HCT116 (cell line): Measurements from ENCODE around the gene FBXO42. TPM values are rescaled to one million over a fixed set of nuclear protein-coding genes. Genes with fewer than 3 reads are reported as not detected.

ENCODE experiments used
- ATAC-seq: fragments of 200-7000 bp; cut with Tn5 transposase; 2 replicates; pipeline ENCODE4 v1.9.1; 2020; ENCODE audit warnings: mild to moderate bottlenecking, moderate library complexity
- BruUV-seq: library from RNA; stranded (reverse); fragments of 400-500 nt; replicated peaks from 2 replicates; lab custom pipeline; 2021; lab: Mats Ljungman, UMichigan
- CTCF ChIA-PET: fragments of 300-600 bp; sonication (Branson Sonifier 250); formaldehyde crosslinking; loops from one replicate; lab custom pipeline; 2021; ENCODE audit warnings: antibody characterized with exemption; lab: Charles Lee
- POLR2A ChIA-PET: fragments of 300-600, 350-600 bp; sonication (Branson Sonifier 250); formaldehyde crosslinking; loops from one replicate; lab custom pipeline; 2021; ENCODE audit warnings: antibody characterized with exemption; lab: Charles Lee
- RAD21 ChIA-PET, 2 experiments: fragments of 300-600 bp; sonication (Branson Sonifier 250); formaldehyde crosslinking; loops; one replicate each; lab custom pipeline; 2023; ENCODE audit warnings: low total read pairs in 2 of 2; ENCODE audit not compliant: uncharacterized antibody in 2 of 2, unreplicated experiment in 2 of 2, low non-redundant PET in 1 of 2; lab: Charles Lee
- DNase-seq: peaks from one replicate; pipeline ENCODE4 v3.0.0-alpha.2; 2010; ENCODE audit warnings: low read depth, low spot score
- H2AFZ ChIP-seq: fragments of 200-600 bp; shearing (Covaris generic), sonication (generic); 2 replicates; pipeline ENCODE4 v1.6.1; 2017; ENCODE audit warnings: low read depth, mixed run types, mixed read lengths, antibody characterized with exemption, low read length; ENCODE audit not compliant: poor library complexity, severe bottlenecking
- H3K27ac ChIP-seq: 2 replicates; pipeline ENCODE4 v1.5.1; 2012; ENCODE audit warnings: low read depth, low read length
- H3K27me3 ChIP-seq: fragments of 200-600 bp; sonication (generic); 2 replicates; pipeline ENCODE4 v1.6.1; 2016; ENCODE audit warnings: mixed run types, low read length, mixed read lengths; ENCODE audit not compliant: insufficient read depth
- H3K36me3 ChIP-seq, 2 experiments: fragments of 200-500 bp in 1 of 2; fragments of 200-600 bp in 1 of 2; sonication (Bioruptor generic) in 1 of 2; sonication (generic) in 1 of 2; 2 replicates each; pipeline versions ENCODE4 v1.5.1 to v1.6.1; 2014 to 2016; ENCODE audit warnings: low read length in 2 of 2, inconsistent platforms in 1 of 2, mixed read lengths in 1 of 2, mixed run types in 1 of 2; ENCODE audit not compliant: insufficient read depth in 2 of 2, control insufficient read depth in 1 of 2
- H3K4me1 ChIP-seq, 2 experiments: fragments of 200-600 bp in 1 of 2; sonication (generic) in 1 of 2; 2 replicates each; pipeline versions ENCODE4 v1.5.1 to v1.6.1; 2012 to 2017; ENCODE audit warnings: low read length in 2 of 2, inconsistent platforms in 1 of 2, mild to moderate bottlenecking in 1 of 2, mixed read lengths in 1 of 2, mixed run types in 1 of 2, moderate library complexity in 1 of 2; ENCODE audit not compliant: insufficient read depth in 2 of 2, control insufficient read depth in 1 of 2
- H3K4me2 ChIP-seq: fragments of 200-600 bp; sonication (generic); 2 replicates; pipeline ENCODE4 v1.6.1; 2017; ENCODE audit warnings: mixed run types, low read length, mixed read lengths
- H3K4me3 ChIP-seq, 2 experiments: fragments of 200-600 bp in 1 of 2; sonication (generic) in 1 of 2; replicated peaks in 1 of 2; 2 replicates each; pipeline ENCODE4 v1.5.1; 2011 to 2016; ENCODE audit warnings: low read length in 2 of 2, control low read depth in 1 of 2, low read depth in 1 of 2, mild to moderate bottlenecking in 1 of 2, mixed read lengths in 1 of 2, mixed run types in 1 of 2
- H3K79me2 ChIP-seq: fragments of 200-600 bp; sonication (generic); 2 replicates; pipeline ENCODE4 v1.6.1; 2017; ENCODE audit warnings: mild to moderate bottlenecking, mixed run types, low read length, moderate library complexity, mixed read lengths; ENCODE audit not compliant: insufficient read depth
- H3K9ac ChIP-seq: fragments of 200-600 bp; sonication (generic); 2 replicates; pipeline ENCODE4 v1.6.1; 2016; ENCODE audit warnings: low read length, mixed read lengths
- H3K9me2 ChIP-seq: fragments of 200-600 bp; sonication (generic), shearing (Covaris generic); 2 replicates; pipeline ENCODE4 v1.6.1; 2017; ENCODE audit warnings: mixed run types, mild to moderate bottlenecking, moderate library complexity; ENCODE audit not compliant: insufficient read depth
- H3K9me3 ChIP-seq, 2 experiments: fragments of 200-500 bp in 1 of 2; fragments of 200-600 bp in 1 of 2; sonication (Bioruptor generic) in 1 of 2; sonication (generic) in 1 of 2; 2 replicates each; pipeline ENCODE4 v1.6.1; 2014 to 2017; ENCODE audit warnings: low read length in 2 of 2, mixed read lengths in 2 of 2, inconsistent platforms in 1 of 2, low read depth in 1 of 2, mild to moderate bottlenecking in 1 of 2, mixed run types in 1 of 2, moderate library complexity in 1 of 2; ENCODE audit not compliant: control insufficient read depth in 1 of 2, insufficient read depth in 1 of 2
- H4K20me1 ChIP-seq: fragments of 200-600 bp; sonication (generic), shearing (Covaris generic); 2 replicates; pipeline ENCODE4 v1.6.1; 2017; ENCODE audit warnings: mixed run types, mild to moderate bottlenecking, moderate library complexity; ENCODE audit not compliant: insufficient read depth
- CBX3 ChIP-seq: IDR thresholded peaks from 2 replicates; pipeline ENCODE4 v1.6.1; 2012; ENCODE audit warnings: low read depth
- CEBPB ChIP-seq: IDR thresholded peaks from 2 replicates; pipeline ENCODE4 v1.6.1; 2012; ENCODE audit warnings: low read depth
- EGR1 ChIP-seq: IDR thresholded peaks from 2 replicates; pipeline ENCODE4 v1.6.1; 2012; ENCODE audit warnings: low read depth
- ELF1 ChIP-seq: IDR thresholded peaks from 2 replicates; pipeline ENCODE4 v1.6.1; 2012; ENCODE audit warnings: low read depth, borderline replicate concordance
- EZH2 ChIP-seq: fragments of 200-600 bp; sonication (generic); IDR thresholded peaks from 2 replicates; pipeline ENCODE4 v1.6.1; 2017; ENCODE audit warnings: antibody characterized with exemption, mixed run types
- EZH2phosphoT487 ChIP-seq: fragments of 200-600 bp; IDR thresholded peaks from 2 replicates; pipeline ENCODE4 v1.6.1; 2018; ENCODE audit warnings: antibody characterized with exemption, borderline replicate concordance
- FOSL1 ChIP-seq: IDR thresholded peaks from 2 replicates; pipeline ENCODE4 v1.6.1; 2012; ENCODE audit warnings: low read depth
- JUND ChIP-seq: IDR thresholded peaks from 2 replicates; pipeline ENCODE4 v1.6.1; 2012
- POLR2A ChIP-seq: IDR thresholded peaks from 2 replicates; pipeline ENCODE4 v1.7.0; 2011; ENCODE audit warnings: borderline replicate concordance; ENCODE audit not compliant: insufficient read depth, insufficient read length; ENCODE audit errors: extremely low read depth
- POLR2AphosphoS5 ChIP-seq: IDR thresholded peaks from 2 replicates; pipeline ENCODE4 v1.6.1; 2011; ENCODE audit warnings: mild to moderate bottlenecking, low read depth, low read length, moderate library complexity
- RAD21 ChIP-seq: IDR thresholded peaks from 2 replicates; pipeline ENCODE4 v1.6.1; 2012; ENCODE audit warnings: low read depth, mild to moderate bottlenecking
- SIN3A ChIP-seq: IDR thresholded peaks from 2 replicates; pipeline ENCODE4 v1.6.1; 2012; ENCODE audit warnings: low read depth
- SP1 ChIP-seq: IDR thresholded peaks from 2 replicates; pipeline ENCODE4 v1.6.1; 2012; ENCODE audit warnings: low read depth
- SRF ChIP-seq: IDR thresholded peaks from 2 replicates; pipeline ENCODE4 v1.6.1; 2012; ENCODE audit warnings: low read depth
- YY1 ChIP-seq: IDR thresholded peaks from 2 replicates; pipeline ENCODE4 v1.6.1; 2011; ENCODE audit warnings: low read length, low read depth, moderate library complexity, mild to moderate bottlenecking; ENCODE audit not compliant: insufficient replicate concordance; ENCODE audit errors: extremely low read depth
- intact Hi-C: fragments of 100-400 bp; cut with micrococcal nuclease; formaldehyde crosslinking; loops from 2 replicates; pipeline ENCODE4 v1.10.0; 2022
- total RNA-seq: library from RNA; stranded (reverse); gene quantifications from one replicate; pipeline ENCODE4 v1.2.1, GENCODE V29; 2021; ENCODE audit not compliant: unreplicated experiment
- TF ChIP-seq, protein P1 (sequence below): IDR thresholded peaks from 2 replicates; pipeline ENCODE4 v1.6.1; 2011; ENCODE audit warnings: mild to moderate bottlenecking, low read length, moderate library complexity; ENCODE audit not compliant: insufficient replicate concordance; ENCODE audit errors: extremely low read depth
- TF ChIP-seq, protein P2 (sequence below): IDR thresholded peaks from 2 replicates; pipeline ENCODE4 v1.6.1; 2012; ENCODE audit warnings: low read depth
- TF ChIP-seq, protein P3 (sequence below), 3 experiments: fragments of 200-600 bp in 1 of 3; sonication (generic) in 1 of 3; IDR thresholded peaks in 2 of 3; conservative IDR thresholded peaks in 1 of 3; 2 replicates each; pipeline ENCODE4 v1.5.1; 2012 to 2017; ENCODE audit warnings: low read depth in 2 of 3, low read length in 2 of 3, antibody characterized with exemption in 1 of 3, borderline replicate concordance in 1 of 3, control low read depth in 1 of 3, mild to moderate bottlenecking in 1 of 3, mixed read lengths in 1 of 3, mixed run types in 1 of 3, moderate library complexity in 1 of 3; ENCODE audit not compliant: insufficient read depth in 1 of 3
- TF ChIP-seq, protein P4 (sequence below): IDR thresholded peaks from 2 replicates; pipeline ENCODE4 v1.6.1; 2012
- TF ChIP-seq, protein P5 (sequence below): IDR thresholded peaks from 2 replicates; pipeline ENCODE4 v1.6.1; 2012

The FBXO42 gene
- total RNA-seq, 1 experiment from 2014 or later, result 20.6 TPM

DNA sequence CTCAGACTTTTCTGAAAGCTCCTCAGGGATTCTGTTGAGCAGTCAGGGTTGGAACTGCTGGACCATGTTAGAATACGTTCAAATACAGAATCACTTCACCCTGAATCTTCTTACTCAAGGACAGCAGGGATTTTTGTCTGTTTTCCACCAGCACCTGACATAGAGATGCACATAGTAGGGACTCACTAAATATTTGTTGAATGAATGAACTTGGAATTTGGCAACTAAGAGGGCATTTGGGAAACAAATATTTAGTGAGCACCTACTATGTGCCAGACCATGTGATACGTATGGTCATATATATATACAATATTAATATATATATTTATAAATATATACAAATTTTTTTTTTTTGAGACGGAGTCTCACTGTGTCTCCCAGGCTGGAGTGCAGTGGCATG is 4.6 kb upstream of the FBXO42 start:
- CTCF ChIA-PET, result no interaction called here

More for the DNA sequence above, 4.6 kb upstream of the FBXO42 start:
- H3K27ac ChIP-seq, result no peak overlapping the region
- no peaks in the 10 kb centered on the region for H3K9me2 ChIP-seq
- DNase-seq (no peak), ATAC-seq (no peak)
- H3K9ac ChIP-seq, result no peak overlapping the region
- H3K79me2 ChIP-seq, result peaks cover 1% of the 10 kb centered on the region
- TF ChIP-seq EZH2phosphoT487, result no peak
- no peak for TF ChIP-seq CEBPB
- TF ChIP-seq, protein P1, sequence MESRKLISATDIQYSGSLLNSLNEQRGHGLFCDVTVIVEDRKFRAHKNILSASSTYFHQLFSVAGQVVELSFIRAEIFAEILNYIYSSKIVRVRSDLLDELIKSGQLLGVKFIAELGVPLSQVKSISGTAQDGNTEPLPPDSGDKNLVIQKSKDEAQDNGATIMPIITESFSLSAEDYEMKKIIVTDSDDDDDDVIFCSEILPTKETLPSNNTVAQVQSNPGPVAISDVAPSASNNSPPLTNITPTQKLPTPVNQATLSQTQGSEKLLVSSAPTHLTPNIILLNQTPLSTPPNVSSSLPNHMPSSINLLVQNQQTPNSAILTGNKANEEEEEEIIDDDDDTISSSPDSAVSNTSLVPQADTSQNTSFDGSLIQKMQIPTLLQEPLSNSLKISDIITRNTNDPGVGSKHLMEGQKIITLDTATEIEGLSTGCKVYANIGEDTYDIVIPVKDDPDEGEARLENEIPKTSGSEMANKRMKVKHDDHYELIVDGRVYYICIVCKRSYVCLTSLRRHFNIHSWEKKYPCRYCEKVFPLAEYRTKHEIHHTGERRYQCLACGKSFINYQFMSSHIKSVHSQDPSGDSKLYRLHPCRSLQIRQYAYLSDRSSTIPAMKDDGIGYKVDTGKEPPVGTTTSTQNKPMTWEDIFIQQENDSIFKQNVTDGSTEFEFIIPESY, result no peak
- no peak for TF ChIP-seq ELF1
- no peak for TF ChIP-seq POLR2AphosphoS5
- no peak for TF ChIP-seq YY1
- TF ChIP-seq, protein P2, sequence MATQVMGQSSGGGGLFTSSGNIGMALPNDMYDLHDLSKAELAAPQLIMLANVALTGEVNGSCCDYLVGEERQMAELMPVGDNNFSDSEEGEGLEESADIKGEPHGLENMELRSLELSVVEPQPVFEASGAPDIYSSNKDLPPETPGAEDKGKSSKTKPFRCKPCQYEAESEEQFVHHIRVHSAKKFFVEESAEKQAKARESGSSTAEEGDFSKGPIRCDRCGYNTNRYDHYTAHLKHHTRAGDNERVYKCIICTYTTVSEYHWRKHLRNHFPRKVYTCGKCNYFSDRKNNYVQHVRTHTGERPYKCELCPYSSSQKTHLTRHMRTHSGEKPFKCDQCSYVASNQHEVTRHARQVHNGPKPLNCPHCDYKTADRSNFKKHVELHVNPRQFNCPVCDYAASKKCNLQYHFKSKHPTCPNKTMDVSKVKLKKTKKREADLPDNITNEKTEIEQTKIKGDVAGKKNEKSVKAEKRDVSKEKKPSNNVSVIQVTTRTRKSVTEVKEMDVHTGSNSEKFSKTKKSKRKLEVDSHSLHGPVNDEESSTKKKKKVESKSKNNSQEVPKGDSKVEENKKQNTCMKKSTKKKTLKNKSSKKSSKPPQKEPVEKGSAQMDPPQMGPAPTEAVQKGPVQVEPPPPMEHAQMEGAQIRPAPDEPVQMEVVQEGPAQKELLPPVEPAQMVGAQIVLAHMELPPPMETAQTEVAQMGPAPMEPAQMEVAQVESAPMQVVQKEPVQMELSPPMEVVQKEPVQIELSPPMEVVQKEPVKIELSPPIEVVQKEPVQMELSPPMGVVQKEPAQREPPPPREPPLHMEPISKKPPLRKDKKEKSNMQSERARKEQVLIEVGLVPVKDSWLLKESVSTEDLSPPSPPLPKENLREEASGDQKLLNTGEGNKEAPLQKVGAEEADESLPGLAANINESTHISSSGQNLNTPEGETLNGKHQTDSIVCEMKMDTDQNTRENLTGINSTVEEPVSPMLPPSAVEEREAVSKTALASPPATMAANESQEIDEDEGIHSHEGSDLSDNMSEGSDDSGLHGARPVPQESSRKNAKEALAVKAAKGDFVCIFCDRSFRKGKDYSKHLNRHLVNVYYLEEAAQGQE, result no peak
- TF ChIP-seq RAD21, result no peak
- TF ChIP-seq SIN3A, result no peak
- TF ChIP-seq POLR2A, result no peak
- TF ChIP-seq JUND, result no peak
- TF ChIP-seq, protein P3, sequence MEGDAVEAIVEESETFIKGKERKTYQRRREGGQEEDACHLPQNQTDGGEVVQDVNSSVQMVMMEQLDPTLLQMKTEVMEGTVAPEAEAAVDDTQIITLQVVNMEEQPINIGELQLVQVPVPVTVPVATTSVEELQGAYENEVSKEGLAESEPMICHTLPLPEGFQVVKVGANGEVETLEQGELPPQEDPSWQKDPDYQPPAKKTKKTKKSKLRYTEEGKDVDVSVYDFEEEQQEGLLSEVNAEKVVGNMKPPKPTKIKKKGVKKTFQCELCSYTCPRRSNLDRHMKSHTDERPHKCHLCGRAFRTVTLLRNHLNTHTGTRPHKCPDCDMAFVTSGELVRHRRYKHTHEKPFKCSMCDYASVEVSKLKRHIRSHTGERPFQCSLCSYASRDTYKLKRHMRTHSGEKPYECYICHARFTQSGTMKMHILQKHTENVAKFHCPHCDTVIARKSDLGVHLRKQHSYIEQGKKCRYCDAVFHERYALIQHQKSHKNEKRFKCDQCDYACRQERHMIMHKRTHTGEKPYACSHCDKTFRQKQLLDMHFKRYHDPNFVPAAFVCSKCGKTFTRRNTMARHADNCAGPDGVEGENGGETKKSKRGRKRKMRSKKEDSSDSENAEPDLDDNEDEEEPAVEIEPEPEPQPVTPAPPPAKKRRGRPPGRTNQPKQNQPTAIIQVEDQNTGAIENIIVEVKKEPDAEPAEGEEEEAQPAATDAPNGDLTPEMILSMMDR (IDR thresholded peaks at IDR 0.05 in 2 of 3, conservative IDR thresholded peaks at IDR 0.05 in 1 of 3; ENCODE audit: borderline replicate concordance in 1 of 3, insufficient read depth in 1 of 3, low read depth in 2 of 3, low read length in 2 of 3), result no peak
- no peak for TF ChIP-seq SRF
- TF ChIP-seq EZH2, result no peak
- TF ChIP-seq, protein P4, sequence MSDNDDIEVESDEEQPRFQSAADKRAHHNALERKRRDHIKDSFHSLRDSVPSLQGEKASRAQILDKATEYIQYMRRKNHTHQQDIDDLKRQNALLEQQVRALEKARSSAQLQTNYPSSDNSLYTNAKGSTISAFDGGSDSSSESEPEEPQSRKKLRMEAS, result no peak
- TF ChIP-seq, protein P5, sequence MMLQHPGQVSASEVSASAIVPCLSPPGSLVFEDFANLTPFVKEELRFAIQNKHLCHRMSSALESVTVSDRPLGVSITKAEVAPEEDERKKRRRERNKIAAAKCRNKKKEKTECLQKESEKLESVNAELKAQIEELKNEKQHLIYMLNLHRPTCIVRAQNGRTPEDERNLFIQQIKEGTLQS, result no peak
- TF ChIP-seq CBX3, result no peak
- no peak for TF ChIP-seq EGR1
- no peak for TF ChIP-seq SP1
- no peak for TF ChIP-seq FOSL1
- H3K9me3 ChIP-seq, result no peaks in the 10 kb centered on the region
- RAD21 ChIA-PET, result no interaction called here
- H3K4me1 ChIP-seq, result peaks cover 8 to 9% of the 10 kb centered on the region in 2 experiments
- no TSS peak for BruUV-seq
- no peaks in the 10 kb centered on the region for H3K27me3 ChIP-seq
- intact Hi-C loops, result no loop called here
- no peak overlapping the region for H2AFZ ChIP-seq
- H4K20me1 ChIP-seq, result no peaks in the 10 kb centered on the region
- no peak overlapping the region for H3K4me3 ChIP-seq
- no peaks in the 10 kb centered on the region for H3K36me3 ChIP-seq
- no peak overlapping the region for H3K4me2 ChIP-seq
- POLR2A ChIA-PET, result no interaction called here
